Measurements from ENCODE around the gene GUCD1. TPM values are rescaled to one million over a fixed set of nuclear protein-coding genes. Genes with fewer than 3 reads are reported as not detected.

GUCD1 gene
- total and polyA plus RNA-seq, 2 of the 8 experiments (the other 6 are each of a cell fraction or from before 2014, with no cell fraction given), result 85.2 to 128 TPM

DNA sequence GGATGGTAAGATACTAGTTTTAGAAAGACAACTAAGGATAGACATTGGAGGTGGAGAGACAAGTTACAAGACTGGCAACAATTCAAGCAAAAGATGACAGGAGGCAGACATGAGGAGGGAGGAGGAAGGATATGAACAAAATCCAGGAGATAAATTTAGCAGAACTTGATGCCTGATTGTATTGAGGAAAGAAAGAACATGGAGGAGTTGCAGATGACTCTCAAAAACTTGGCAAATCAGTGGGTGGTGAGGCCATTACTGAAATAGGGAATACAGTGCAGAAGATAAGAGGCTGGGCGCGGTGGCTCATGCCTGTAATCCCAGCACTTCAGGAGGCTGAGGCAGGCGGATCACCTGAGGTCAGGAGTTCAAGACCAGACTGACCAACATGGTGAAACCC lies 62.5 kb downstream of the GUCD1 start (continued):
- TF ChIP-seq, protein P1, sequence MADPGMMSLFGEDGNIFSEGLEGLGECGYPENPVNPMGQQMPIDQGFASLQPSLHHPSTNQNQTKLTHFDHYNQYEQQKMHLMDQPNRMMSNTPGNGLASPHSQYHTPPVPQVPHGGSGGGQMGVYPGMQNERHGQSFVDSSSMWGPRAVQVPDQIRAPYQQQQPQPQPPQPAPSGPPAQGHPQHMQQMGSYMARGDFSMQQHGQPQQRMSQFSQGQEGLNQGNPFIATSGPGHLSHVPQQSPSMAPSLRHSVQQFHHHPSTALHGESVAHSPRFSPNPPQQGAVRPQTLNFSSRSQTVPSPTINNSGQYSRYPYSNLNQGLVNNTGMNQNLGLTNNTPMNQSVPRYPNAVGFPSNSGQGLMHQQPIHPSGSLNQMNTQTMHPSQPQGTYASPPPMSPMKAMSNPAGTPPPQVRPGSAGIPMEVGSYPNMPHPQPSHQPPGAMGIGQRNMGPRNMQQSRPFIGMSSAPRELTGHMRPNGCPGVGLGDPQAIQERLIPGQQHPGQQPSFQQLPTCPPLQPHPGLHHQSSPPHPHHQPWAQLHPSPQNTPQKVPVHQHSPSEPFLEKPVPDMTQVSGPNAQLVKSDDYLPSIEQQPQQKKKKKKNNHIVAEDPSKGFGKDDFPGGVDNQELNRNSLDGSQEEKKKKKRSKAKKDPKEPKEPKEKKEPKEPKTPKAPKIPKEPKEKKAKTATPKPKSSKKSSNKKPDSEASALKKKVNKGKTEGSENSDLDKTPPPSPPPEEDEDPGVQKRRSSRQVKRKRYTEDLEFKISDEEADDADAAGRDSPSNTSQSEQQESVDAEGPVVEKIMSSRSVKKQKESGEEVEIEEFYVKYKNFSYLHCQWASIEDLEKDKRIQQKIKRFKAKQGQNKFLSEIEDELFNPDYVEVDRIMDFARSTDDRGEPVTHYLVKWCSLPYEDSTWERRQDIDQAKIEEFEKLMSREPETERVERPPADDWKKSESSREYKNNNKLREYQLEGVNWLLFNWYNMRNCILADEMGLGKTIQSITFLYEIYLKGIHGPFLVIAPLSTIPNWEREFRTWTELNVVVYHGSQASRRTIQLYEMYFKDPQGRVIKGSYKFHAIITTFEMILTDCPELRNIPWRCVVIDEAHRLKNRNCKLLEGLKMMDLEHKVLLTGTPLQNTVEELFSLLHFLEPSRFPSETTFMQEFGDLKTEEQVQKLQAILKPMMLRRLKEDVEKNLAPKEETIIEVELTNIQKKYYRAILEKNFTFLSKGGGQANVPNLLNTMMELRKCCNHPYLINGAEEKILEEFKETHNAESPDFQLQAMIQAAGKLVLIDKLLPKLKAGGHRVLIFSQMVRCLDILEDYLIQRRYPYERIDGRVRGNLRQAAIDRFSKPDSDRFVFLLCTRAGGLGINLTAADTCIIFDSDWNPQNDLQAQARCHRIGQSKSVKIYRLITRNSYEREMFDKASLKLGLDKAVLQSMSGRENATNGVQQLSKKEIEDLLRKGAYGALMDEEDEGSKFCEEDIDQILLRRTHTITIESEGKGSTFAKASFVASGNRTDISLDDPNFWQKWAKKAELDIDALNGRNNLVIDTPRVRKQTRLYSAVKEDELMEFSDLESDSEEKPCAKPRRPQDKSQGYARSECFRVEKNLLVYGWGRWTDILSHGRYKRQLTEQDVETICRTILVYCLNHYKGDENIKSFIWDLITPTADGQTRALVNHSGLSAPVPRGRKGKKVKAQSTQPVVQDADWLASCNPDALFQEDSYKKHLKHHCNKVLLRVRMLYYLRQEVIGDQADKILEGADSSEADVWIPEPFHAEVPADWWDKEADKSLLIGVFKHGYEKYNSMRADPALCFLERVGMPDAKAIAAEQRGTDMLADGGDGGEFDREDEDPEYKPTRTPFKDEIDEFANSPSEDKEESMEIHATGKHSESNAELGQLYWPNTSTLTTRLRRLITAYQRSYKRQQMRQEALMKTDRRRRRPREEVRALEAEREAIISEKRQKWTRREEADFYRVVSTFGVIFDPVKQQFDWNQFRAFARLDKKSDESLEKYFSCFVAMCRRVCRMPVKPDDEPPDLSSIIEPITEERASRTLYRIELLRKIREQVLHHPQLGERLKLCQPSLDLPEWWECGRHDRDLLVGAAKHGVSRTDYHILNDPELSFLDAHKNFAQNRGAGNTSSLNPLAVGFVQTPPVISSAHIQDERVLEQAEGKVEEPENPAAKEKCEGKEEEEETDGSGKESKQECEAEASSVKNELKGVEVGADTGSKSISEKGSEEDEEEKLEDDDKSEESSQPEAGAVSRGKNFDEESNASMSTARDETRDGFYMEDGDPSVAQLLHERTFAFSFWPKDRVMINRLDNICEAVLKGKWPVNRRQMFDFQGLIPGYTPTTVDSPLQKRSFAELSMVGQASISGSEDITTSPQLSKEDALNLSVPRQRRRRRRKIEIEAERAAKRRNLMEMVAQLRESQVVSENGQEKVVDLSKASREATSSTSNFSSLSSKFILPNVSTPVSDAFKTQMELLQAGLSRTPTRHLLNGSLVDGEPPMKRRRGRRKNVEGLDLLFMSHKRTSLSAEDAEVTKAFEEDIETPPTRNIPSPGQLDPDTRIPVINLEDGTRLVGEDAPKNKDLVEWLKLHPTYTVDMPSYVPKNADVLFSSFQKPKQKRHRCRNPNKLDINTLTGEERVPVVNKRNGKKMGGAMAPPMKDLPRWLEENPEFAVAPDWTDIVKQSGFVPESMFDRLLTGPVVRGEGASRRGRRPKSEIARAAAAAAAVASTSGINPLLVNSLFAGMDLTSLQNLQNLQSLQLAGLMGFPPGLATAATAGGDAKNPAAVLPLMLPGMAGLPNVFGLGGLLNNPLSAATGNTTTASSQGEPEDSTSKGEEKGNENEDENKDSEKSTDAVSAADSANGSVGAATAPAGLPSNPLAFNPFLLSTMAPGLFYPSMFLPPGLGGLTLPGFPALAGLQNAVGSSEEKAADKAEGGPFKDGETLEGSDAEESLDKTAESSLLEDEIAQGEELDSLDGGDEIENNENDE (IDR thresholded peaks at IDR 0.05; ENCODE audit: insufficient replicate concordance, low read length), result no peak
- TF ChIP-seq KDM5A (IDR thresholded peaks at IDR 0.05; ENCODE audit: low read length) (no peak), GABPA (IDR thresholded peaks at IDR 0.05; ENCODE audit: borderline replicate concordance, insufficient read depth, low read length) (no peak), TAF1 (IDR thresholded peaks at IDR 0.05; ENCODE audit: low read depth, low read length) (no peak), BCL11A (IDR thresholded peaks at IDR 0.05; ENCODE audit: low read depth in 2 of 2, low read length in 2 of 2) (no peak), CBX5 (IDR thresholded peaks at IDR 0.05; ENCODE audit: low read depth, low read length) (no peak), RXRA (IDR thresholded peaks at IDR 0.05; ENCODE audit: insufficient read depth, low read depth, low read length) (no peak), EZH2 (IDR thresholded peaks at IDR 0.05; ENCODE audit: low read depth, low read length, severe bottlenecking) (no peak), RAD21 (IDR thresholded peaks at IDR 0.05 in 1 of 2, conservative IDR thresholded peaks at IDR 0.05 in 1 of 2; ENCODE audit: low read depth in 2 of 2, low read length in 2 of 2) (no peak), SP1 (IDR thresholded peaks at IDR 0.05; ENCODE audit: low read depth, low read length) (no peak), BACH1 (IDR thresholded peaks at IDR 0.05; ENCODE audit: low read length) (no peak)
